ENCODE measurements around the gene VPS13D. TPM values are rescaled to one million over a fixed set of nuclear protein-coding genes. Genes with fewer than 3 reads are reported as not detected.
A peak's percentile ranks its signal among the peaks of the same experiment; 100 is the strongest.

VPS13D gene
- total RNA-seq = 10 to 100 TPM; 54.3 to 56.0 TPM

- intact Hi-C loops (cut with DNase I) = no loop called here
- DNase-seq = peak; percentile 83
- Histone ChIP-seq H3K27ac (peak within 1 kb of the TSS; percentile 77), H3K9ac (ENCODE audit: low read depth in 2 of 2, low read length in 2 of 2) (peak within 1 kb of the TSS; percentile 95 to 99), H3K4me1 (peaks cover 4% of the 10 kb centered on the region), H3K9me3 (no peaks in the 10 kb centered on the region), H3K4me3 (peak within 1 kb of the TSS; percentile 100), H3K36me3 (no peaks in the 10 kb centered on the region), H3K27me3 (no peaks in the 10 kb centered on the region)
- peak; percentile 93 for TF ChIP-seq CTCF (IDR thresholded peaks at IDR 0.05)
These were observed at the start of gene VPS13D for GRCh38 chr1:12229835-12230548. TSS of gene VPS13D (plus strand) at chr1:12230030. CDS start at chr1:12234267, 4,237 bp downstream.

GRCh38 chr1:12180315-12180714 lies 49.5 kb upstream of the VPS13D start:
- no peaks in the 10 kb centered on the region for H3K36me3 ChIP-seq
- peaks cover 3% of the 10 kb centered on the region for H3K4me1 ChIP-seq
- H3K9me3 ChIP-seq = no peaks in the 10 kb centered on the region
- H3K27ac ChIP-seq = peak overlapping the region; percentile 49
- H3K27me3 ChIP-seq = no peaks in the 10 kb centered on the region
- no peak for TF ChIP-seq CTCF (IDR thresholded peaks at IDR 0.05)
- intact Hi-C loops (cut with DNase I) = no loop called here
- no peak overlapping the region for H3K9ac ChIP-seq (ENCODE audit: low read depth in 2 of 2, low read length in 2 of 2)
- DNase-seq = peak; percentile 50
- no peak overlapping the region for H3K4me3 ChIP-seq

DNA sequence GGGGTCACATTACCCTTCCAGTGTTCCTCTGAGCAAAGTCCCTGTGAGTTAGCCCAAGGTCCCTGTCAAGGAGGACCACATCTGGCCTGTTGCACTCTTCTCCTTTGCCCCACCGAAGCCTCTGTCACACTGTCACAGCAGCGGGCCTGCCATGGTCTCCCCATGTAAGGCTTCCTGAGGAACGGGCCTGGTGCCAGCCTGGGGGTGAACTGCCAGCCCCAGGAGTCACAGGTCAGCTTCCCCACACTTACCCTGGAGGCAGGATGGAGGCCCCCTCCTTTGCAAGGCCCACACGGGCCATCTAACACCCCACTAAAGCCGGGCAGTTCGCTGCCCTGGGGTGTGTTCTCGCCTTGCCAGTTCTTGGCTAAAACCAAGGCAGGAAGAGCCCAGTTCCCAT lies 48.9 kb upstream of the VPS13D start:
- Histone ChIP-seq H3K27ac (peak overlapping the region; percentile 49), H3K4me1 (peaks cover 5% of the 10 kb centered on the region), H3K9me3 (no peaks in the 10 kb centered on the region), H3K36me3 (no peaks in the 10 kb centered on the region), H3K27me3 (no peaks in the 10 kb centered on the region), H3K4me3 (no peak overlapping the region), H3K9ac (ENCODE audit: low read depth in 2 of 2, low read length in 2 of 2) (no peak overlapping the region)
- DNase-seq = no peak
- no peak for TF ChIP-seq CTCF (IDR thresholded peaks at IDR 0.05)
- intact Hi-C loops (cut with DNase I) = no loop called here

- no peak overlapping the region for H3K27ac ChIP-seq
These were observed 48.3 kb upstream of the VPS13D start for GRCh38 chr1:12181568-12181967.

DNA sequence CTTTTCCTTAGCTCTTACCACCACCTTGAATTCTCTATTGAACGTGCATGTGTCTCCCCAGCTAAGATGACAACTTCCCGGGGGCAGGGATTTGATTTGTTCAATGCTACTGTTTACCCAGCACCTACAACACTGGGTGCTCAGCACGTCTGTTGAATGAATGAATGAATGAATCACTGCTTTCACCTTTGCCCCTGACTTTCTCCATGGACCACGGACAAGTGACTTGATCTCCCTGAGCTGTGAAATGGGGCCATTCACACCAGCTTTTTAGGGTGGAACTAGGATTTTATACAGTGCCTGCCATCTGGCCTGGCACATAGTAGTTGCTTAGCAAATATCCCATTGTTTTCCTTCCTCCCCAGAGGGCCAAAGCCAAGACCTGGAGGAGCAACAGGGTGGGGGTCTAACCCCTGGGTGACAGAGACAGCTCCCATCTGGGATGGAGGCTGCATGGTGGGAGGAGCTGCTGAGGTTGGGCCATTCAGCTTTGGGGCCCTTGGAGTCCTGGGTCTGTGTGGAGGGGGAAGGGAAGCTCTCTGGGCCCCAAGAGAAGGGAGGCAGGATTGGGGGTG lies 47.3 kb upstream of the VPS13D start:
- Histone ChIP-seq H3K4me3 (no peak overlapping the region), H3K9me3 (no peaks in the 10 kb centered on the region), H3K27ac (peak overlapping the region; percentile 36), H3K4me1 (peaks cover 7% of the 10 kb centered on the region), H3K27me3 (no peaks in the 10 kb centered on the region), H3K36me3 (no peaks in the 10 kb centered on the region), H3K9ac (ENCODE audit: low read depth in 2 of 2, low read length in 2 of 2) (no peak overlapping the region)
- DNase-seq = no peak
- TF ChIP-seq CTCF (IDR thresholded peaks at IDR 0.05) = no peak
- intact Hi-C loops (cut with DNase I) = no loop called here

More at GRCh38 chr1:12181568-12181967, 48.3 kb upstream of the VPS13D start:
- Histone ChIP-seq H3K36me3 (no peaks in the 10 kb centered on the region), H3K4me3 (no peak overlapping the region), H3K4me1 (peaks cover 7% of the 10 kb centered on the region), H3K9ac (ENCODE audit: low read depth in 2 of 2, low read length in 2 of 2) (no peak overlapping the region), H3K27me3 (no peaks in the 10 kb centered on the region), H3K9me3 (no peaks in the 10 kb centered on the region)
- DNase-seq = no peak
- TF ChIP-seq CTCF (IDR thresholded peaks at IDR 0.05) = no peak
- intact Hi-C loops (cut with DNase I) = no loop called here

Data from colonic mucosa (tissue), 4 donors.